Lower leg skin (tissue), 4 donors: ENCODE results near the gene EFCAB12. TPM values are rescaled to one million over a fixed set of nuclear protein-coding genes. Genes with fewer than 3 reads are reported as not detected.

Experiments used
- DNase-seq, 2 donors: peaks; one replicate each; pipeline ENCODE4 v3.0.0-alpha.2; 2019; ENCODE audit warnings: low spot score in 2 of 2
- H3K4me3 ChIP-seq: fragments of 200-600 bp; sonication (generic); 2 replicates; pipeline ENCODE4 v1.5.1; 2017; ENCODE audit warnings: mild to moderate bottlenecking, low read depth; ENCODE audit not compliant: poor library complexity, severe bottlenecking
- POLR2A ChIP-seq, 2 donors: fragments of 450-650 bp; IDR thresholded peaks; one replicate each; pipeline ENCODE4 v1.6.1; 2016 to 2017; ENCODE audit warnings: antibody characterized with exemption in 2 of 2, mild to moderate bottlenecking in 1 of 2, moderate library complexity in 1 of 2
- WGBS, 2 donors: methylation state at CpG; one replicate each; pipeline ENCODE4 v1.1.5; 2018; 5-methylcytosine and 5-hydroxymethylcytosine counted together
- intact Hi-C: fragments of 100-400 bp; cut with DNase I; formaldehyde crosslinking; loops from one replicate; pipeline ENCODE4 v1.15.0; 2023; ENCODE audit warnings: low total_unique reads
- total RNA-seq, 4 donors: library from RNA; depleted of rRNA; stranded (reverse); fragments of >200 nt; gene quantifications; one replicate each; pipeline ENCODE4 v1.1.0, GENCODE V29; 2016
- TF ChIP-seq, protein P1 (sequence below), 3 donors: fragments of 450-650 bp; IDR thresholded peaks; one replicate each; pipeline ENCODE4 v1.5.1; 2016; ENCODE audit warnings: antibody characterized with exemption in 3 of 3, mild to moderate bottlenecking in 3 of 3, moderate library complexity in 2 of 3

EFCAB12 gene
- total RNA-seq, 4 donors from 2014 or later, result not detected

DNA sequence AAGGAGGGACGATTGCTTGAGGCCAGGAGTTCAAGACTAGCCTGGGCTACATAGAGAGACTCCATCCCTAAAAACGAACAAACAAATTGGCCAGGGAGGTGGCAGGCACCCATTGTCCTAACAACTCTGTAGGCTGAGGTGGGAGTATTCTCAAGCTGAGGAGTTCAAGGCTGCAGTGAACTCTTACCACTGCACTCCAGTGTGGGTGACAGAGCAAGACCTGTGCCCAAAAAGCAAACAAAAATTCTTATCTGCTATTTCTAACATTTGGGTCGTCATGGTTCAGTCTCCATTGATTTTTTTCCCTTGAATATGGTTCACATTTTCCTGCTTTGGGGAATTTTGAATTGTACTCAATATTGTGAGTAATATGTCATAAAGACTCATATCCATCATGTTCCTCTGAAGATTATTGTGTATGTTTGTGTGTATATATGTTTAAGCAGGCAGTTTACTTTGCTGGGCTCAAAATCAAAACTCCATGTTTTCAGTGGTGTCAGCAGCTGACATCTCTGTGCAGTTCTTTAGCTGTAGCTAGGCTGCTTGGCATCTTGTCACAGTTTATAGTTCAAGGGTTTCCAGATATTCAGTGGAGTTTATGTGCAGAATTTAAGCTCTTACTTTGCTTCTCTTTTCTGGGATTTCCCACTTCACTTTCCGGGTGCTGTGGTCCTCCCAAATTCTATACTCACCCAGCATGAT, 44.8 kb upstream of the EFCAB12 start:
- 85 to 91% methylated on average over 4 of the region's 4 CpGs for whole genome bisulfite sequencing, 2 donors
- intact Hi-C loops, result no loop called here
- no peak for TF ChIP-seq POLR2A (IDR thresholded peaks at IDR 0.05)
- TF ChIP-seq, protein P1, sequence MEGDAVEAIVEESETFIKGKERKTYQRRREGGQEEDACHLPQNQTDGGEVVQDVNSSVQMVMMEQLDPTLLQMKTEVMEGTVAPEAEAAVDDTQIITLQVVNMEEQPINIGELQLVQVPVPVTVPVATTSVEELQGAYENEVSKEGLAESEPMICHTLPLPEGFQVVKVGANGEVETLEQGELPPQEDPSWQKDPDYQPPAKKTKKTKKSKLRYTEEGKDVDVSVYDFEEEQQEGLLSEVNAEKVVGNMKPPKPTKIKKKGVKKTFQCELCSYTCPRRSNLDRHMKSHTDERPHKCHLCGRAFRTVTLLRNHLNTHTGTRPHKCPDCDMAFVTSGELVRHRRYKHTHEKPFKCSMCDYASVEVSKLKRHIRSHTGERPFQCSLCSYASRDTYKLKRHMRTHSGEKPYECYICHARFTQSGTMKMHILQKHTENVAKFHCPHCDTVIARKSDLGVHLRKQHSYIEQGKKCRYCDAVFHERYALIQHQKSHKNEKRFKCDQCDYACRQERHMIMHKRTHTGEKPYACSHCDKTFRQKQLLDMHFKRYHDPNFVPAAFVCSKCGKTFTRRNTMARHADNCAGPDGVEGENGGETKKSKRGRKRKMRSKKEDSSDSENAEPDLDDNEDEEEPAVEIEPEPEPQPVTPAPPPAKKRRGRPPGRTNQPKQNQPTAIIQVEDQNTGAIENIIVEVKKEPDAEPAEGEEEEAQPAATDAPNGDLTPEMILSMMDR (IDR thresholded peaks at IDR 0.05), result no peak
- H3K4me3 ChIP-seq, result no peak overlapping the region
- no peak for DNase-seq

DNA sequence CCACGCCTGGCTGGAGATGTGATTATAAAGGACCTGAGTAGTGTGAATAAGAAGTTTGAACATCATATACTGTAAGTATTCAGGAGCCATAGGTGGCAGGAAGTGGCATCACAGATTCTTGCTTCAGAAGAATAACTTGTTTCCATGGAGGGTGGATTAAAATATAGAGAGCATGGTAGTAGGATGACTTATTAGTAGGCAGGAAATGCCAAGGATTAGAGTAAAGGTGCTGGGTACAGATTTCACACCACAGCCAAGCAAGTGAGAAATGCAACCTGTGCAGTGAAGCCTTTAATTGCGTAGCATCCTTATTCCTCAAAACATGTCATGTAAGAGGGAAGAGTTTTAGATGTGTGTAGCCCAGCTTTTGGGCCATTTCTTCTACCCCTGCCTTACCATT, 42.4 kb upstream of the EFCAB12 start:
- intact Hi-C loops, result no loop called here
- DNase-seq, result no peak
- no peak overlapping the region for H3K4me3 ChIP-seq
- no peak for TF ChIP-seq POLR2A (IDR thresholded peaks at IDR 0.05)
- TF ChIP-seq, protein P1 (IDR thresholded peaks at IDR 0.05), result no peak
- 93 to 98% methylated on average over 2 of the region's 2 CpGs for WGBS, 2 donors

DNA sequence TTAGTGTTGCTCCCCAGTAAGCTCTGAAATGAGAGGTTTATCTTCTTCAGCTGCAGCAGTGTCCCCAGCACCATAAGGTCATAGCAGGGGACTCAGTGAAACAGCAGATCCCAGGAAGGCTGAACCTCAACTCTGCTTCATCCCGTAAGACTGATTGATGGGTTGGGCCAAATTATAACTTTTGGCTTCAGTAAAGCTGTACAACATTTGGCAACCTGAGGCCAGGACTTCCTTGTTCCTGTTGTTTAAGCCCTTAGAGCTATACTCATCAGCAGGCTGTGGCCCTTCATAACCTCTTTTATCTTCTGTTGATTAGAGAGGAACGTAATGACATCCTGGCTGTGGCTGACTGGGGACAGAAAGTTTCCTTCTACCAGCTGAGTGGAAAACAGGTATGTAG, 40.6 kb upstream of the EFCAB12 start:
- no peak overlapping the region for H3K4me3 ChIP-seq
- WGBS, 2 donors, result 50 to 73% methylated on average over 2 of the region's 2 CpGs
- TF ChIP-seq, protein P1 (IDR thresholded peaks at IDR 0.05), result no peak
- no peak for TF ChIP-seq POLR2A (IDR thresholded peaks at IDR 0.05)
- intact Hi-C loops, result no loop called here
- no peak for DNase-seq

DNA sequence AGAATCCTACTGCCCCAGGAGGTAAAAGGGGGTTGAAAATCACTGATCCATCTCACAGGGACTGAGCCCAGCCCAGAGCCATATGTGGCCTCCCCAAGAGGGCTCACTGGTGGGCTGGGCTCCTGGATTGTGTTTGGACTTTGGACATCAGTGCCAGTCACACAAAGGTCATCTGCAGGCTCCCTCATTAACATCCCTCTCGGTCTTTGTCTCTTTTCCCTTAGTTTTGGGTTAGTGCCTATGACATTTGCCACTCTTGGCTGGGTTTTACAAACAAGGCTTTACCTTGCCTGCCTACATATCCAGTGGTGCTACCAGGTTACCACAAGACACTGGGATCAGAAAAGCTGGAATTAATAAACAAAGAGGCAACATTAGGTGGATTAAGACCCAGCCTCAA, 39.5 kb upstream of the EFCAB12 start:
- no peak for DNase-seq
- no peak for TF ChIP-seq POLR2A (IDR thresholded peaks at IDR 0.05)
- TF ChIP-seq, protein P1 (IDR thresholded peaks at IDR 0.05), result no peak
- 81 to 86% methylated on average over 1 of the region's 1 CpG for WGBS, 2 donors
- intact Hi-C loops, result no loop called here
- H3K4me3 ChIP-seq, result no peak overlapping the region

DNA sequence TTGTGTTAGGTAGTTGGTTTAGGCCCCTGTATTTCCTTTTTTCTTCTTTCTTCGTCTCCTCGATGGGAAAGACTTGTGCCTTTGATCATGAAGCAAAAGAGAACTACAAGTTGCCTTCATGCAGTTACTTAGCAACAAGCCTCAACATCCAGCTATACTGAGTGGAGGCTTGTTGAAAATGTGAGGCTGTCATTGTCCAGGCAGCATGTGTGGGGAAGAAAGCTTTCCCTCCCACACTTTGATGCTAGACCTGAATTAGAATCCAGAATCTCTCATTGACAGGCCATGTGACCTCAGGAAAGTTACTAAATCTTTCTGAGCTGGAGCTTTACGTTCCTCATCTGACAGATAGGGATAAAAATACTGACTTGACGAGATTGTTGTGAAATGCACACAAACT, 35.3 kb upstream of the EFCAB12 start:
- WGBS, 2 donors, result 83 to 93% methylated on average over 4 of the region's 4 CpGs
- intact Hi-C loops, result no loop called here
- TF ChIP-seq, protein P1 (IDR thresholded peaks at IDR 0.05), result no peak
- no peak for TF ChIP-seq POLR2A (IDR thresholded peaks at IDR 0.05)
- DNase-seq, result no peak
- H3K4me3 ChIP-seq, result no peak overlapping the region

DNA sequence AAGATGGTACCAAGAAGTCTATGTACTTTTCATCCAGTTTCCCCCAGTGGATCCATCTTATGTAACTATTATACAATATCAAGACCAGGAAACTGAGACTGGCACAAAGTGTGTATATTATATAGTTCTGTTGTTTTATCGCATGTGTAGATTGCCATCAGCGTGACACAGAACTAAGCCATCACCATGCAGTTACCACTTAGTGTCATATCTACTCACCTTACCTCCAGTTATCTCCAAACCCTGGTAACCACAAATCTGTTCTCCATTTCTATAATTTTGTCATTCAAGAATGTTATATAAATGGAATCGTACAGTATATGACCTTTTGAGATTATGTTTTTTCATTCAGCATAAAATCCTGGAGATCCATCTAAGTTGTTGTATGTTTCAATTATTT, 34.7 kb upstream of the EFCAB12 start:
- intact Hi-C loops, result no loop called here
- no peak for DNase-seq
- 91 to 98% methylated on average over 3 of the region's 3 CpGs for WGBS, 2 donors
- no peak overlapping the region for H3K4me3 ChIP-seq
- TF ChIP-seq POLR2A (IDR thresholded peaks at IDR 0.05), result no peak
- TF ChIP-seq, protein P1 (IDR thresholded peaks at IDR 0.05), result no peak
